ENCODE data around the gene BMAL2.
A peak's percentile ranks its signal among the peaks of the same experiment; 100 is the strongest.

Gene BMAL2, protein sequence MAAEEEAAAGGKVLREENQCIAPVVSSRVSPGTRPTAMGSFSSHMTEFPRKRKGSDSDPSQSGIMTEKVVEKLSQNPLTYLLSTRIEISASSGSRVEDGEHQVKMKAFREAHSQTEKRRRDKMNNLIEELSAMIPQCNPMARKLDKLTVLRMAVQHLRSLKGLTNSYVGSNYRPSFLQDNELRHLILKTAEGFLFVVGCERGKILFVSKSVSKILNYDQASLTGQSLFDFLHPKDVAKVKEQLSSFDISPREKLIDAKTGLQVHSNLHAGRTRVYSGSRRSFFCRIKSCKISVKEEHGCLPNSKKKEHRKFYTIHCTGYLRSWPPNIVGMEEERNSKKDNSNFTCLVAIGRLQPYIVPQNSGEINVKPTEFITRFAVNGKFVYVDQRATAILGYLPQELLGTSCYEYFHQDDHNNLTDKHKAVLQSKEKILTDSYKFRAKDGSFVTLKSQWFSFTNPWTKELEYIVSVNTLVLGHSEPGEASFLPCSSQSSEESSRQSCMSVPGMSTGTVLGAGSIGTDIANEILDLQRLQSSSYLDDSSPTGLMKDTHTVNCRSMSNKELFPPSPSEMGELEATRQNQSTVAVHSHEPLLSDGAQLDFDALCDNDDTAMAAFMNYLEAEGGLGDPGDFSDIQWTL

DNA sequence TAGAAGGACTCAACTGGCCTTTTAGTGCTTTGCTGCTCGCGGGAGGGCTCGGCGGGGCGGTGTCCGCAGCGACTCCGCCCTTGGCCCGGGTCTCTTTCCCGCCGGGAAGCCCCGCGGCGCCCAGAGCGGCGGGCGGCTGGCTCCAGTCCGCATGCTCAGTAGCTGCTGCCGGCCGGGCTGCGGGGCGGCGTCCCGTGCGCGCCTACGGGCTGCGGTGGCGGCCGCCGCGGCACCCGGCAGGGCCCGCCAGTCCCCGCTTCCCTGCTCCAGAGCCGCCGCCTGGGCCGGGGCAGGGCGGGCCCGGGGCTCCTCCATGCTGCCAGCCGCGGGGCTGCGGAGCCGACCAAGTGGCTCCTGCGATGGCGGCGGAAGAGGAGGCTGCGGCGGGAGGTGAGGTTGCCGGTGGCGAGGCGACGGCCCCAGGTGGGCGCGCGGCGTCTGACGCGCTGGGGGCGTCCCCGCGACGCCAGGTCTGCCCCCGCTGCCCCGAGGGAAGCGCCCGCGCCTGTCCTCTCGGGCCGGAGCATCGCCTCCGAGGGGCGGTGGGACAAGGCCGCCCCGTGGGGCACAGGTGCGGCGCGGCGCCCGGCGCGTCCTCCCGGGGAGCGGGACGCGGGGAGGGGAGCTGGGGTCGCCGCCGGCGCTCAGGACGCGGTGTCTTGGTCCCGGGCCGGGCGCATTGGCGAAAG, at the start of gene BMAL2:
Gene BMAL2 (plus strand): TSS at position 123 of the 689 bp plus-strand sequence. CDS start 237 bp downstream, at position 360.
- peak; percentile 57 for DNase-seq

DNA sequence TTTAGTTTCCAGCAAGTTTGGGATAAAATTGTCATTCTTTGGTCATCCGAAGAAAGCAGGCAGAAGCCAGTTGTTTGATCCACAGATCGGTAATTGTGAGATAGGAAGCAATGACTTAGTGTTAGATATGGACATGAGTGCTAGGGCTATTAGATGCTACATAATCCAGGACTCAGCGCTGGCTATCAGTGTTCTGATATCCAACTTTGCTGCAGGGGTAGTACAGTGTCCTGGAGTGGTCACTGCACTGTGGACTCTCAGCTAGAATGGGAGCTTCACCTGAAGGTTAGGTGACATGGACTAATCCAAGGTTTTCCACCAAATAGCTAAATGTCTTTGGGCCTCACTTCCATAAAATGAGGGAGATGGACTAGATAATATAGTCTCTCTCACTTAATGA, 48.6 kb upstream of the BMAL2 start:
- DNase-seq, result no peak

DNA sequence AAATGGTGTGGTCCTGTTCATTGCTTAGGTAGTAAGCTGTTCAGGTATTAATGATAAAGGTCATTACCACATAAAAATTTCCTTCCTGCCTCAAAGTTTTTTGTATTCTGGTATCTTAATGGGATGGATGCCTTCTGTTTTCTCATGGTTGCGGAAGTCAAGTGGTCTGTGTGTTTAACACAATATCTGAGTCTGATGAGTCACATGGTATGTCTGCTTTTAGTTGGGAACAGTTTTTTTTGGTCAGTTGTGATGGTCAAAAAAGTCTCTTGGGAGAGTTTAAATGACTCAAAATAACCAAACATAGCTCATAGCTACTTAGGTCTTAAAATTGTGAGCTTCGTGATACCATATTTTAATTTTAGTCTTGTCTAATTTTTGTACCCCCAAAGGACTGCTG, 47.9 kb upstream of the BMAL2 start:
- DNase-seq, result no peak

DNA sequence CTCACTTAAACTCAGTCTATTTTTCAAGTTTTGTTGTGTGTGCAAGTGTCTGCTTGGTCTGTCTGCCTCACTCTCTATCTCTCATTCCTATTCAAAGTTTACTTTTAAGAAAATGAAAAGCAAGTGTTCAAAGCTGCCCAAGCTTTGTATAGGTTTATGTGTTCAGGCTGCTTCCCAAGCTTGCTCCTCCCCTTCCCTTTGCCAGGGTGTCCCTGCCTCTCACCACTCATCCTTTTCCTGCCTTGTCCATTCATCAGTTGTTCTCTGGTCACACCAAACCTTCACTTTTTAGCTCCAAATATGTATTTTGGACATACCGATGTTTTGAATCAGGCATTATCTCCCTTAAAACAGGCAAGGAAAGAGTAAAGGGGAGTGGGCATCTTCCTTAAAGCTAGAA, 47.2 kb upstream of the BMAL2 start:
- no peak for DNase-seq

DNA sequence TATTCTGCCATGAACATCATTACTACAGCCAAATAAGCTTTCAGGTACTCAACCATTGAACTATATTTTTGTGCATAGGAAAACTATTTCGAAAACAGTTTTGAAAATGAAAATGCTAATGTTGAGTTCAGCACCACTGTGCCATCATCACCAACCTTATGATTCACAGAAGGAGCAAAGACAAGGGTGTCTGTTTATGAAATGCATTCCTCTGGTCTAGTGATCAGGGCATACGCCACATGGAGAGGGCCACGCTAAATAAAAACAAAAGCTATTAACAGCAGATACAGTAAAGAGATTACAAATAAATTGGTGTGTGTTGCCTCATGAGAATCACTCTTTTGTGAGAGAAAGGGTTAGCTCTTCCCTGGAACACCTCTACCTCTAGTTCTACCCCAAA, 43.2 kb upstream of the BMAL2 start:
- DNase-seq, result no peak

DNA sequence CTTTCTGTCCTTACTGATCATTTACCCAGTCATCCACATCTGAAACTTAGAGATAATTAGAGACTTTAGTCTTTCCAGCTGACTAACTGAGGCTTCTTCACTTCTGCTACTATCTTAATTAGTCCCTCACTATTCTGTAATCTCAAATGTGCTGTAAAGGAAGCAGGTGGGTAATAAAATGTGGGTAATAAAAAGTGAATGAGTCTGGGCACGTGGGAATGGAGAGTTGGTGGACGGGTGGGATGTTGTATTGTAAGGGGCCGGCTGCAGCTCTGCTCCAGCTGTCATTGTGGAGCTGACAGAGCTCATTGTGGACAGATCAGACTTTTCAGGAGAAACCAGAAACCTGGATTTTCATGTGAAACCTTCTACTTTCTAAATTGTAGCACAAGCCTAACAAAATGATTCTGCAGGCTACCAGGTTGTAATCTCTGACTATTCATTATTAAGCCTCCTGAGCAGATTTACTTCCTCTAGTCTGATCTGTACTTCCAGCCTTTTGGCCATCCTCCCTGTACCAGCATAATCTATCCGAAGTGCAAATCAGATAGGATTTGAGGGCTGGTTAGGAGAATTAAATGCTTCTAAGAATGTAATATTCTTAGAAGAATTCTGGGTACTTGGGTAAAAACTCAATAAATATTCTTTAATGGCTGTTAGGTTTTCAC, 42.0 kb upstream of the BMAL2 start:
- DNase-seq, result peak; percentile 71

DNA sequence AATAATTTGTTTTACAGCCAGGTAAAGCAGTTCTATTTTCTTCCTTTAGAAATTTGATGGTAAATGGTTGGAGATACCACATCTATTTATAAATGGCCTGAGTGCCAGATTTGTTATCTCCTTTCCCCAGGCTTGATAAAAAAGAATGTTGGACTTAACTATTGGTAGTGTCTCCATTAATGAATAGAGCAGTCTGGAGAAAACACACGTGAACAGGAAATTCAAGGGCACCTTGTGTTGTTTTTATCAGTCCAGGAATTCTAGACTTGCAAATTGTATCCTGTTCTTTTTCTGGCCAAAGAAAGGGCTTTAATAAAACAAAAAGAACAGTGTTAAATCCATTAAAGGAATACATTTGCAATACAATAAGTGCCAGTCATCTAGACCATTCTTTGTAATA, 40.8 kb upstream of the BMAL2 start:
- no peak for DNase-seq

DNA sequence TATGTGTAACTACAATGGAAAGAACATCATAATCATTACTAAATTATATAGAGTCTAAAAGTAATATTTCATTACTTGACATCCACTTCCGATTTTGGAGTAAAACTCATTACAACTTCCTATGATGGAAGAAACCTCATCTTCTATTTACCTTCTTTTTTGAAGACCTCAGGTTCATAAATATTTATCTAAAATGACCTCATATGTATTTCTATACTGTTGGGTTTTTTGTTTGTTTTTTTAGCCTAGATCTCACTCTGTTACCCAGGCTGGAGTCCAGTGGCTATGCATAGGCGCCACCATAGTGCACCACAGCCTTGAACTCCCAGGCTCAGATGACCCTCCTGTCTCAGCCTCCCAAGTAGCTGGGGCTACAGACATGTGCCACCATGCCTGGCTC, 39.9 kb upstream of the BMAL2 start:
- no peak for DNase-seq

DNA sequence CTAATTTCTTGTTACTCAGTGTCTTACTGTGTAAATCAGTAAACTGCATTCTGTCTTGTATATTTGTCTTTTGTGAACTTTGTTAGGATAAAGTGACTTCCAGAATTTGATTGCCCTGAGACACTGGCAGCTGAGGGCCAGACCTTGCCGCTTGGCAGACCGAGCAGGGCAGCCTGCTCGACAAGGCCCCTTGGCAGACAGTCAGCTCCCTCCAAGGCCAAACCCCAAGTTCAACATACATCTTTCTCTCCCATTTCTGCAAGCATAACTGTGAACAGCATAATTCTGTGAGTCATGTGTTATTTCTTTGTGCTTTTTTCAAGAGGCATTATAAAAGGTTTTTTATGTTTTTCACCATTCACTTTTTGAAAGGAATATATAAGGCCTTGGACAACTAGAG, 39.2 kb upstream of the BMAL2 start:
- no peak for DNase-seq

DNA sequence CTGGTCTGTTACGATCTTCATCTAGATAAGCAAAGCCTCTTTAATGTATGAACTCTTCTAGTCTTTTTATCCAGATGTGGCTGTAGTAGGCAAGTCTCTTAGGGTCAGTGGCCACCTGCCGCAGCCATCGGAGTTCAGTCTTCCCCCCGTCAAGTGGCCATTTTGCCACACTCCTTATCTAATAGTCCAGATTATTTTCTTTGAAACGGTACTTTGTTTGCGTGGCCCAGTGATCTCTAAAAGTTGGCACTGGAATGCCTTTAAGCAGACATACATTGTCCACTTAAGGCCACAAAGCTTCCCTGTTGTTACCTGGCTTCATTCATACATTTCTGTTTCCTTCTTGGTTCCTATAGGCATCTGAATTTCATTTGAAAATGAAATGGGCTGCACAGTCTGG, 36.0 kb upstream of the BMAL2 start:
- DNase-seq, result no peak

DNA sequence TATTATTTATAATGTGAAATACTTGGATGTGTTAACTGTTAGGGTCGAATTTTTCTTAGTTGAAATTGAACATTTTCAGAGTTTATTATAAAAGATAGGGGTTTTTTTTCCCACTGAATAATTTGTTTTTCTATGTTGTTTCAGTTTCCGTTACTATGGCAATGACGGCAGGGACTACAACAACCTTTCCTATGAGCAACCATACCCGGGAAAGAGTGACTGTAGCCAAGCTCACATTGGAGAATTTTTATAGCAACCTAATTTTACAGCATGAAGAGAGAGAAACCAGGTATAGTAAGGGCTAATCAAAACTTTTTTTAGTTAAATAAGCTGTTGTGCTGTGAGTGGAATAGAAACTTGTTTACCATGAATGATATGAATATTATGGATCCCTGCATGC, 35.1 kb upstream of the BMAL2 start:
- no peak for DNase-seq

DNA sequence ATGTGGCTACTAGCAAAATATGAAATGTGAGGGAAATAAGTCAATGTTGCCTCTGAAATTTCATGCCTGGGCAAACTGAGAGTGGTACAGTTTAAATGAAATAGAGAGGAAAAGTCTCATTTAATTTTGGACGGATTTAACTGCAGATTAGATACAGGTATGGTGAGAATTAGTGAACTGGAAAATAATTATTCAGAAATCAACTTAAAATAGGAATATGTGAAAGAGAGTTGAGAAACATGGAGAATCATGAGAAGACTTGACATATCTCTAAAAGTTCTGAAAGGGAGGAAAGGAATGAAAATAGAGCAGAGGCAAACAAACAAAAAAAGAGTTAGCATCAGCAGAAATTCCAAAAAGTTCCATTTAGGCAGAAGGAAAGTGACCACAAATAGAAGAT, 33.5 kb upstream of the BMAL2 start:
- DNase-seq, result no peak

DNA sequence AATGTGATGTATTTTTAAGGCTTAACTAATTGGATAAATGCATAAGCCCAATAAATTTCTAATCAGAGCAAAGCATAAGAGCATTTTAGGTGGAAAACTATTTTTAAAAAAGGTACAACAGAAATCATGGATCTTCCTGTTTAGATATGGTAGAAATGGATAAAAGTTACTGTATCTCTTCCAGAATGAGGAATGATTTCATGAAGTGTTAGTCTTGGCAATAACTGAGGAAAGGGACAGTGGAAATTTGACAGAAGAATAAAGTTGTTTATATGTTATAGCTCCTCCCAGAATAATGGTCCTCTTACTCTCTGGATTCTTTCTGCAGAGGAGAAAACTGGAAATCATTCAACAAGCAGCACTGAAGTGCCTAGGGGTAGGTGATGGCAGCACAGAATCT, 32.4 kb upstream of the BMAL2 start:
- DNase-seq, result no peak

DNA sequence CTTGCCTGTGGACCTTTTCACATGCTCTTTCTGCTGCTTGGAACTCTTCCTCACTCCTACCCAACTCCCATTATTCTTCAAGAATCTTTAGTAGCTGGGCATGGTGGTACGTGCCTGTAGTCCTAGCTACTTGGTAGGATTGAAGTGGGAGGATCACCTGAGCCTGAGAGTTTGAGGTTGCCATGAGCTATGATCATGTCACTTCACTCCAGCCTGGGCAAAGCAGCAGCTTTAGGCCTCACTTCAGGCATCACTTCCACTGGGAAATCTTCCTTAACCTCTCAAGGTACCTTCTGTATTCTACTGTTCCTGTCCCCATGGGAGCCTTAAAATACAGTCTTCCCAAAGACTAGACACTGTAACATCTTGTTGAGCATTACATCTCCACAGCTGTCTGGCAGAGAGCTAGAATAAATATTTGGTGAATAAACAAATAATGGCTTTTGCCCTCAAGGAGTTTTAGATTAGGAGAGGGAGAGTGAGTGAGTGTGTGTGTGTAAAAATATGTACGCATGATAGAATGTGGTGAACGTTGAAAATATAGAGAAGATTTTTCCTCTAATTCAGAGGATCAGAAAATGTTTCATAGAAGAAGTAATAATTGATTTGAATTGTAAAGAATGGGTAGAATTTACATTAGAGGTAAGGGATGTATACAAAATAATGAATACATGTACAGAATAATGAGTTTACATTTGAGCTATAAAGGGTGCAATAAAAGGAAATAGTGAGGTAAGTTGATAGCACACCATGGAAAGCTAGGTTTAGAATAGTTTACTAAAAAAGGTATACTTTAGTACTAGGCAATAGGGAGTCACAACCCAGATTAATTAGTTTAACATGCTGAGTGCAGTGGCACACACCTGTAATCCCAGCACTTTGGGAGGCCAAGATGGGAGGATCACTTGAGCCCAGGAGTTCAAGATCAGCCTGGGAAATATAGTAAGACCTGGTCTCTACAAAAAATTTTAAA, 29.2 kb upstream of the BMAL2 start:
- no peak for DNase-seq

DNA sequence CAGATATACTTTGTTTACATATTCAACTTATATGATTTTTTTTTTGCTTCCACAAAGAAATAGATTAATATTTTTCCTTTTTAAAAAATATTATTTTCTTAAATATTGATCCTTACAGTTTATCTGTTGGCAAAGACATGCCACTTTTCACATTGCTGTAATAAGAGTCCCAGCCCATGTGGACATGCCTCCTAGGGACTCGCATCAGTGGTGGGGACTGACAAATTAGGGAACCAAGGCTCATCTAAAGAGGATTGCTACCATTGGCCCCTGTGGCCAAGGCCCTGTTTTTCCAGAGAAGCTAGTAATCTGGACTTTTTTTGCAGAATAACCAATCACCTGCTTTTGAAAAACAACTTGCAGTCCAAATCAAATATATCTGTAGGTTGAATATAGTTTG, 27.8 kb upstream of the BMAL2 start:
- no peak for DNase-seq

DNA sequence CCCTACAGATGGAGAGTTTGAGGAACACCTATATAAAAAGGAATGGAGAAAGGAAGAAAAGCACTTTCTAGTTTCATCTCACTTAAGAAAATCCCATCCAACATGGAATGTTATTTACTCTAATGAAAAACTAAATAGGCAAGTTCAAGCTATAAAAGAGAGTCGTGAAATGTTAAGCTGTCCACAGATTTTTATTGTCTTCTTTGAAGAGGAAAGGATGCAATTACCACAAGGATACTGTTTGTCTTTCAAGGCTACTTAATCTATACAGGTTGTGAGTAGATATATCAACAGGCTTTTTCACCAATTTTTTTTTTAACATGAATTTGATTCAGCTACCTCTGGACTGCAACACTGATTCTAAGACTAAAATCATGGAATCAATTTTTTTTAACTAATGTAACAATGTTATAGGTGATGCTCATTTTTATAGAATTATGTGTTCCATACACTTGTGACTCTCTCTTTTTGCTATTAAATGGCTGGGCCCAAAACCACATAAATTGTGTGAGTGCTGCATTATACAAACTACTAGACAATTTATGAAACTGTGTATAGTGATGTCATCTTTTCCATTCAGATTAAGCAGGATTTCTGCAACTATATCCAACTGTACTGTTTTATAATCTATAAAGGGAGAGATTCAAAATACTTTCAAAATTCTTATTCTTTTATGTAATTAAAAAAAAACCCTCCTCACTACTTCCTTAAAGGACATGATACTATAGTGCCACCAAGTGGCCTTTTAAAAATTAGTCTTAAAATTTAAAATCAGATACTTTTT, 26.8 kb upstream of the BMAL2 start:
- peak; percentile 3 for DNase-seq

DNA sequence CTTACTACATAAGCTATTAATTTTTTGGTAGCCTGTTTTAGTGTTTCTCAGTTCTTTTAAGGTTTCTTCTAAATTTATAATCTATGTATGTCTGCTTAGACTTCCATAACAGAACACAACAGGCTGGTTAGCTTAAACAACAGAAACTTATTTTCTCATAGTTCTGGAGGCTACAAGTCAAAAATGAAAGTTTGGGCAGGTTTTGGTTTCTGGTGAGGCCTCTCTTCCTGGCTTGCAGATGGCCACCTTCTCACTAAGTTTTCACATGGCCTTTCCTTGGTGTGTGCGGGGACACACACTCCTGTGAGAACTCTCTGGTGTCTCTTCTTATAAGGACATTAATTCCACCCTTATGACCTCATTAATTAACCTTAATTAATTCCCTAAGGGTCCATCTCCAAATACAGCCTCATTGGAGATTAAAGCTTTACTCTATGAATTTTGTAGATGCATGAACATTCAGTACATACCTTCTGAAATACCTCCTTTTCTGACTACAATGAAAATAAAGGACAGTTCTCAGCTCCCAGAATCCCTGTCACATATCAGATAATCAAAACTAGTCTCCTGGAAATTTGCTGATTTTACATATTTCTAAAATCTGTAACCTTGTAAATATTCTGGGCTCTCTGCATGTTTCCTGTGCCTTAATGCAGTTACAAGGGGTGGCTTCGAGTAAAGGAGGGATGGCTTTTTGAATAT, 23.2 kb upstream of the BMAL2 start:
- no peak for DNase-seq

DNA sequence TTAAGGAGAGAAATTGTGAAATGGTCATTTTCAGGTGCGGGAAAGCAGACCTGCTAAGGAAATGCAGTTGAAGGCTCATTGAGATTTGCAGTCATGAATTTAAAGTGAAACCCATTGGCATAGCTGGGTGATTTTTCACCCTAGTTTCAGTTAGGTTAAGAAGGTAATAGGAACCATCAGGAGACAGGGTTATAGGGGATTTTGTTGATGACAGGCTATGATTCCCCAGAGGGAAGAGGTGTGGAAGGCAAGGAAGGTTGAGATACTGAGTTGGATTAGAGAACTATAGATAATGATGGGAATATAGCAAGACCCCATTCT, 22.7 kb upstream of the BMAL2 start:
- DNase-seq, result no peak

DNA sequence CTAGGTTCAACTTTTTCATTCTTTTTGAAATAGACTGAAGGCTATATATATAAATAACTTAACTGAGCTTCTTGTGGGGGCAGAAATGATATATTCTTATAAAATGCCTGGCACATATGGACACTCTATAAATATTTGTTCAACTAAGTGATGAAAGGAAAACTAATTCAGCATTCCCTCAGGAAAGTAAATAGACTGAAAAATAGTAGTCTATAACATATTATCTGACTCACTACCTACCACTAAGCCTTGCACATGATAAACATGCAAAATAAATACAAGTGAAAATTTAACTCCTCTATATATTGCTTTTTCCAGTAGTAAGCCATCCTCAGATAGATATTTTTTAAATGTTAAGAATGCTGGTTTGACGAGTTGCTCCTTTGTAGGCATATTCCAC, 15.7 kb upstream of the BMAL2 start:
- DNase-seq, result no peak

DNA sequence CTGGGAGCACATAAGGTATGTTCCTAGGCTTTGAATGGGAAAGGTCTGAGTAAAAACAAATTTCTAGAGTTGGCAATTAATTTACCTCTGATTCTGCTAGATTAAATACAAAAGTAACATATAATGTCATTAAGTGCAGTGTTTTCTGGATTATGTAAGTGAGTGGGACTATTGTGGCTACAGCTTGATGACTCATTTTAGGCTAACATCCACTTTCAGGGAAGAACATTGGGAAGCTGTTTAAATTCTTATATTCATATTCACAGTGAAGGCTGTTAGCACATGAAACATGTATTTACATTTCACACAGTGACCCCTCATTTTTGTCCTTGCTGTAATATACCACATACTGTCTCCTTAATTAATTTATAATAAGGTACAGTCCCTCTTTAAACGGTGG, 13.2 kb upstream of the BMAL2 start:
- no peak for DNase-seq

DNA sequence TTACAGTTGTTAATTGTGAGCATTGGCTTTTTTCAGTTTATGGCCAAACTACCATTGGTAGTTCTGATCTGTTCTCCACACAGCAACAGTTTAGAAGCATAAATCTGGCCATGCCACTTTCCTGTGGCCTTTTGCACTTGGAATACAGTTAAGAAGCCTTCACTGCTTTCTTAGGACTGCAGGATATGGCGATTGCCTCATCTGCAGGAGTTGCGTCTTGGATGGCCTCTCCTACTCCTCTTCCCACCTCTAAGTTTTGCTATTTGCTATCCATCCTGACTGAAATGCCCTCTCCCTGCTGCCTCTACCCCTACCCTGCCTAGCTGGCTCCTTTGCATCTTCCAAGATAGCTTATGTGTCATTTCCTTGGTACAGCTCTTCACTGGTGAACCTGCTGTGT, 12.8 kb upstream of the BMAL2 start:
- no peak for DNase-seq
